NB4 (cell line): ENCODE results near the gene USH1C.

Experiments
- MAX ChIP-seq: IDR thresholded peaks from 2 replicates; pipeline ENCODE4 v1.6.1; 2011; ENCODE audit warnings: low read depth, low read length
- POLR2A ChIP-seq: IDR thresholded peaks from 2 replicates; pipeline ENCODE4 v1.6.1; 2011; ENCODE audit warnings: mild to moderate bottlenecking; ENCODE audit not compliant: insufficient read length; ENCODE audit errors: extremely low read depth
- TF ChIP-seq, protein P1 (sequence below): IDR thresholded peaks from one replicate; pipeline ENCODE4 v1.5.1; 2012; ENCODE audit warnings: low read depth, low read length

GRCh38 chr11:17481905-17482304, 62.3 kb downstream of the USH1C start:
- TF ChIP-seq, protein P1, sequence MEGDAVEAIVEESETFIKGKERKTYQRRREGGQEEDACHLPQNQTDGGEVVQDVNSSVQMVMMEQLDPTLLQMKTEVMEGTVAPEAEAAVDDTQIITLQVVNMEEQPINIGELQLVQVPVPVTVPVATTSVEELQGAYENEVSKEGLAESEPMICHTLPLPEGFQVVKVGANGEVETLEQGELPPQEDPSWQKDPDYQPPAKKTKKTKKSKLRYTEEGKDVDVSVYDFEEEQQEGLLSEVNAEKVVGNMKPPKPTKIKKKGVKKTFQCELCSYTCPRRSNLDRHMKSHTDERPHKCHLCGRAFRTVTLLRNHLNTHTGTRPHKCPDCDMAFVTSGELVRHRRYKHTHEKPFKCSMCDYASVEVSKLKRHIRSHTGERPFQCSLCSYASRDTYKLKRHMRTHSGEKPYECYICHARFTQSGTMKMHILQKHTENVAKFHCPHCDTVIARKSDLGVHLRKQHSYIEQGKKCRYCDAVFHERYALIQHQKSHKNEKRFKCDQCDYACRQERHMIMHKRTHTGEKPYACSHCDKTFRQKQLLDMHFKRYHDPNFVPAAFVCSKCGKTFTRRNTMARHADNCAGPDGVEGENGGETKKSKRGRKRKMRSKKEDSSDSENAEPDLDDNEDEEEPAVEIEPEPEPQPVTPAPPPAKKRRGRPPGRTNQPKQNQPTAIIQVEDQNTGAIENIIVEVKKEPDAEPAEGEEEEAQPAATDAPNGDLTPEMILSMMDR: no peak
- TF ChIP-seq MAX (no peak), POLR2A (no peak)
